DOHH2 (cell line): ENCODE measurements around the gene KRTAP10-2.

Experiments used
- H3F3A ChIP-seq: fragments of 200-600 bp; sonication (generic), shearing (Covaris generic); 2 replicates; pipeline ENCODE4 v1.6.0; 2016; ENCODE audit warnings: antibody characterized with exemption, mild to moderate bottlenecking; ENCODE audit not compliant: control insufficient read depth, insufficient read depth
- H3K27ac ChIP-seq: fragments of 200-600 bp; sonication (generic); 2 replicates; pipeline ENCODE4 v1.5.1; 2014; ENCODE audit warnings: low read depth, mild to moderate bottlenecking, low read length, moderate library complexity
- H3K27me3 ChIP-seq: fragments of 200-600 bp; sonication (generic); 2 replicates; pipeline ENCODE4 v1.6.1; 2014; ENCODE audit warnings: mild to moderate bottlenecking, low read length, mixed read lengths; ENCODE audit not compliant: control insufficient read depth
- H3K36me3 ChIP-seq: fragments of 200-600 bp; sonication (generic); 2 replicates; pipeline ENCODE4 v1.6.1; 2014; ENCODE audit warnings: mild to moderate bottlenecking, low read length, moderate library complexity, mixed read lengths; ENCODE audit not compliant: control insufficient read depth
- H3K4me1 ChIP-seq: fragments of 200-600 bp; sonication (generic); 2 replicates; pipeline ENCODE4 v1.6.1; 2014; ENCODE audit warnings: mild to moderate bottlenecking, low read length, mixed read lengths; ENCODE audit not compliant: control insufficient read depth
- H3K4me2 ChIP-seq: fragments of 200-600 bp; sonication (generic); 2 replicates; pipeline ENCODE4 v1.6.0; 2014; ENCODE audit warnings: mild to moderate bottlenecking, low read length, moderate library complexity
- H3K4me3 ChIP-seq: fragments of 200-600 bp; sonication (generic); 2 replicates; pipeline ENCODE4 v1.5.1; 2014; ENCODE audit warnings: mild to moderate bottlenecking, low read length, mixed read lengths
- H3K79me2 ChIP-seq: fragments of 200-600 bp; sonication (generic); 2 replicates; pipeline ENCODE4 v1.6.1; 2014; ENCODE audit warnings: mild to moderate bottlenecking, low read length, mixed read lengths; ENCODE audit not compliant: control insufficient read depth
- H3K9me2 ChIP-seq: fragments of 200-600 bp; sonication (generic); replicated peaks from 2 replicates; pipeline ENCODE4 v1.6.1; 2014; ENCODE audit warnings: mild to moderate bottlenecking, low read length, mixed read lengths; ENCODE audit not compliant: control insufficient read depth
- H3K9me3 ChIP-seq: fragments of 200-600 bp; sonication (generic); 2 replicates; pipeline ENCODE4 v1.6.1; 2014; ENCODE audit warnings: antibody characterized with exemption, low read length, mixed read lengths; ENCODE audit not compliant: control insufficient read depth, insufficient read depth
- H4K20me1 ChIP-seq: fragments of 200-600 bp; sonication (generic); 2 replicates; pipeline ENCODE4 v1.6.0; 2014; ENCODE audit warnings: low read depth, mild to moderate bottlenecking, antibody characterized with exemption, low read length, moderate library complexity; ENCODE audit not compliant: control insufficient read depth, insufficient read depth
- EZH2phosphoT487 ChIP-seq: fragments of 200-600 bp; sonication (generic); IDR thresholded peaks from 2 replicates; pipeline ENCODE4 v1.6.1; 2017; ENCODE audit warnings: borderline replicate concordance, mild to moderate bottlenecking, antibody characterized with exemption, low read length, moderate library complexity, mixed read lengths
- TF ChIP-seq, protein P1 (sequence below): fragments of 200-600 bp; sonication (generic); IDR thresholded peaks from one replicate; pipeline ENCODE4 v1.5.1; 2014; ENCODE audit warnings: antibody characterized with exemption, mild to moderate bottlenecking, low read depth, low read length; ENCODE audit not compliant: poor library complexity, severe bottlenecking

Gene KRTAP10-2

DNA sequence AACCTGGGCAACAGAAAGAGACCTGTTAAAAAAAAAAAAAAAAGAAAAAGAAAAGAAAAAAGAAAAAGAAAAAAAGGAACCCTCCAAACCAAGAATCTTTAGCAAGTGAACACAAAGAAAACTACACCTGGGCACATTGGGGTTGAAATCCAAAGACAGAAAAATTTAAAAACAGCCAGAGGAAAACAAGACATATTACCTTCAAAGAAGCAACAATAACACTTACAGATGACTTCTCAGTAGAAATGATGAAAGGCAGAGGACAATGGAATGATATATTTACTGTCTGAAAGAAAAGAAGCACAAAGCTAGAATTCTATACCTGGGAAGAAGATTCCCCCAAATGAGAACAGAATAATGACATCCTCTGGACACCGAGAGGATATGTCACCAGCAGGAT, 8.6 kb downstream of the KRTAP10-2 start:
- peaks cover 13% of the 10 kb centered on the region for H3K9me3 ChIP-seq
- H3F3A ChIP-seq = no peaks in the 10 kb centered on the region
- peaks cover 11% of the 10 kb centered on the region; the same call in 1 of the 2 replicates for H3K27me3 ChIP-seq
- no peaks in the 10 kb centered on the region for H3K36me3 ChIP-seq
- peaks cover 6% of the 10 kb centered on the region for H3K4me1 ChIP-seq
- no peaks in the 10 kb centered on the region for H3K9me2 ChIP-seq
- no peak overlapping the region for H3K4me2 ChIP-seq
- no peaks in the 10 kb centered on the region for H4K20me1 ChIP-seq
- no peak overlapping the region for H3K4me3 ChIP-seq
- H3K27ac ChIP-seq = no peak overlapping the region
- no peaks in the 10 kb centered on the region for H3K79me2 ChIP-seq
- TF ChIP-seq EZH2phosphoT487 = no peak
- TF ChIP-seq, protein P1, sequence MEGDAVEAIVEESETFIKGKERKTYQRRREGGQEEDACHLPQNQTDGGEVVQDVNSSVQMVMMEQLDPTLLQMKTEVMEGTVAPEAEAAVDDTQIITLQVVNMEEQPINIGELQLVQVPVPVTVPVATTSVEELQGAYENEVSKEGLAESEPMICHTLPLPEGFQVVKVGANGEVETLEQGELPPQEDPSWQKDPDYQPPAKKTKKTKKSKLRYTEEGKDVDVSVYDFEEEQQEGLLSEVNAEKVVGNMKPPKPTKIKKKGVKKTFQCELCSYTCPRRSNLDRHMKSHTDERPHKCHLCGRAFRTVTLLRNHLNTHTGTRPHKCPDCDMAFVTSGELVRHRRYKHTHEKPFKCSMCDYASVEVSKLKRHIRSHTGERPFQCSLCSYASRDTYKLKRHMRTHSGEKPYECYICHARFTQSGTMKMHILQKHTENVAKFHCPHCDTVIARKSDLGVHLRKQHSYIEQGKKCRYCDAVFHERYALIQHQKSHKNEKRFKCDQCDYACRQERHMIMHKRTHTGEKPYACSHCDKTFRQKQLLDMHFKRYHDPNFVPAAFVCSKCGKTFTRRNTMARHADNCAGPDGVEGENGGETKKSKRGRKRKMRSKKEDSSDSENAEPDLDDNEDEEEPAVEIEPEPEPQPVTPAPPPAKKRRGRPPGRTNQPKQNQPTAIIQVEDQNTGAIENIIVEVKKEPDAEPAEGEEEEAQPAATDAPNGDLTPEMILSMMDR = no peak

DNA sequence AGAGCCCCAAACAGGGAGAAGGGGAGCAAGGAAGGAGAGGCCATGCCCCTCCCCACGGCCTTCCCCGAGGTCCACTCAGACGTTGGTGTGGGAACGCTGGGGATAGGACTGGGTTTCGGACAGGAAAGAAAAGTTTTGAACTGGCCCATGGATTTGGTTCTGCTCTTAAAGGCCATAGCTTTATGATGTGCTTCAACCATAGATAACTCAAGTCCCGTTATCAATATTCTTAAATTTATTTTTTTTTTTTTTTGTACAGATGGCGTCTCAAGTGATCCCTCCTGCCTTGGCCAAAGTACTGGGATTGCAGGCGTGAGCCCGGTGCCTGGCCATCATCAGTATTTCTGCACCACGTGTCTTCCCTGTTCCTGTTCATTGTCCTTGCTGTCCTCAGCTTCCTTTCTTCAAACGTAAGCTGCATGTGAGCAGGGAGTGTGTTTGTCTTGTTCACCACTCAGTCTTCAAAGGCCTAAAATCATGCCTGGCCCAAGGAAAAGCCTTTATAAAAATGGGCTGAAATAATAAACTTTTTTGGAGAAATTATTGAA, 10.5 kb downstream of the KRTAP10-2 start:
- Histone ChIP-seq H3K4me1 (no peaks in the 10 kb centered on the region), H3K79me2 (no peaks in the 10 kb centered on the region), H3F3A (no peaks in the 10 kb centered on the region), H3K9me3 (no peaks in the 10 kb centered on the region), H4K20me1 (no peaks in the 10 kb centered on the region), H3K27ac (no peak overlapping the region), H3K4me3 (no peak overlapping the region), H3K36me3 (no peaks in the 10 kb centered on the region), H3K27me3 (peaks cover 11% of the 10 kb centered on the region; the same call in 1 of the 2 replicates), H3K9me2 (no peaks in the 10 kb centered on the region), H3K4me2 (no peak overlapping the region)
- TF ChIP-seq, protein P1 = no peak
- no peak for TF ChIP-seq EZH2phosphoT487

DNA sequence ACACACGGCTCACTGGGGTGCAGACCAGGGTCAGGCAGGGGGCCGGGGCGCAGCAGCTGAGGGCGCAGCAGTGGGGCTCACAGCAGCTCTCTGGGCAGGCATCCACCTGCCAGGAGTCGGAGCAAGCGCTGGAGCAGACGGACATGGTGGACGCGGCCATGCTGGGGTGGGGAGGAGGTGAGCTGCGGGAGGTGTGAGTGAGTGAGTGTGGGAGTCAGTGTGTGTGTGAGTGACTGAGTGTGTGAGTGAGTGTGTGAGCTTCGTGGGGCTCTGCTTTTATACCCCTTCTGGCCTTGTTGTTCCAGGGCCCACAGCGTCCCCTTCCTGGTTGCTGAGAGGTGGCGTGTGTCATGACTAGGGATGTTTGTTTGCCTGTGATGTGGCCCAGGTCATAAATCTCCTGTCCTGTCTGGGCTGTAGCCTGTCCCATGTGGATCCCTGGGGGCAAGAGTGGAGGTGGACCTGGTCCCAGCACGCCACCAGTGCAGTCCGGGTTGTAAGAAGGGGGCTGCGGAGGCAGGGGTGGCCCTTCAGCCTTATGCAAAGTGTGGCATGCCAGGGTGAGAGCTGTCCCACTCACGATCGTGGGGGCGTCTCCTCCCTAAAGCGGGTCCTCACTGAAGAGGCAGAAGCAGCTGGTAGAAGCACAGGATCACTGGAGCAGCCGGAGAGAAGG, 11.2 kb downstream of the KRTAP10-2 start, which contains the start of gene KRTAP10-1:
Gene KRTAP10-1 (minus strand): TSS at position 205 of the 676 bp plus-strand sequence. CDS start 45 bp downstream, at position 160.
- Histone ChIP-seq H3K9me3 (no peaks in the 10 kb centered on the region), H3K79me2 (no peaks in the 10 kb centered on the region), H3K4me1 (no peaks in the 10 kb centered on the region), H3K9me2 (no peaks in the 10 kb centered on the region), H3F3A (no peaks in the 10 kb centered on the region), H3K4me3 (no peak within 1 kb of the TSS), H3K36me3 (no peaks in the 10 kb centered on the region), H4K20me1 (no peaks in the 10 kb centered on the region), H3K27ac (no peak within 1 kb of the TSS), H3K27me3 (peaks cover 11% of the 10 kb centered on the region; the same call in 1 of the 2 replicates), H3K4me2 (no peak within 1 kb of the TSS)
- no peak for TF ChIP-seq EZH2phosphoT487
- TF ChIP-seq, protein P1 = no peak
